LNCAP (cell line): ENCODE results near the gene SSB.

Source experiments
- CTCF ChIP-seq: fragments of 450-650 bp; IDR thresholded peaks from 2 replicates; pipeline ENCODE4 v1.5.1; 2017; ENCODE audit warnings: mild to moderate bottlenecking

Gene SSB

GRCh38 chr2:169827272-169828140 lies 28.8 kb downstream of the SSB start, which contains the start of gene UBR3:
UBR3 (plus strand) TSS chr2:169827454; CDS start chr2:169827508, 54 bp downstream.
- no peak for TF ChIP-seq CTCF

- TF ChIP-seq CTCF = no peak
Measured at GRCh38 chr2:169828141-169828811, 29.6 kb downstream of the SSB start.

GRCh38 chr2:169834401-169834800 lies 35.7 kb downstream of the SSB start:
- TF ChIP-seq CTCF = no peak

- no peak for TF ChIP-seq CTCF
Measured at GRCh38 chr2:169838743-169839489, 40.2 kb downstream of the SSB start.

- no peak for TF ChIP-seq CTCF
Measured at GRCh38 chr2:169839954-169840746, 41.5 kb downstream of the SSB start.

GRCh38 chr2:169840747-169841142 lies 42.1 kb downstream of the SSB start:
- TF ChIP-seq CTCF = no peak

GRCh38 chr2:169845016-169845415 lies 46.3 kb downstream of the SSB start:
- TF ChIP-seq CTCF = no peak
